ENCODE data around the gene EBP. TPM values are rescaled to one million over a fixed set of nuclear protein-coding genes. Genes with fewer than 3 reads are reported as not detected.
"Not testable (repeated sequence)": the region's sequence is repeated elsewhere in the genome, so short reads cannot be mapped to it uniquely, and the experiment has no call there.

Gene EBP
- polyA plus RNA-seq, 3 donors, result 68.3 to 77.3 (median 70.3) TPM

GRCh38 chrX:48520976-48521352 lies 644 bp upstream of the EBP start:
- no peak for DNase-seq (ENCODE audit: low read depth in 3 of 3, low spot score in 2 of 3)

GRCh38 chrX:48522291-48522690 lies 683 bp downstream of the EBP start:
- DNase-seq (ENCODE audit: low read depth in 3 of 3, low spot score in 2 of 3), result no peak

DNA sequence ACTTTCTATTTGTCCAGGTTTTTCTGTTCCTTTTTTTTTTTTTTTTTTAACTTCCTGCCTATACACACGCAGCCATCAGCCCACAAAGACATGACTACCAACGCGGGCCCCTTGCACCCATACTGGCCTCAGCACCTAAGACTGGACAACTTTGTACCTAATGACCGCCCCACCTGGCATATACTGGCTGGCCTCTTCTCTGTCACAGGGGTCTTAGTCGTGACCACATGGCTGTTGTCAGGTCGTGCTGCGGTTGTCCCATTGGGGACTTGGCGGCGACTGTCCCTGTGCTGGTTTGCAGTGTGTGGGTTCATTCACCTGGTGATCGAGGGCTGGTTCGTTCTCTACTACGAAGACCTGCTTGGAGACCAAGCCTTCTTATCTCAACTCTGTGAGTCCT lies 2.1 kb downstream of the EBP start:
- DNase-seq (ENCODE audit: low read depth in 3 of 3, low spot score in 2 of 3), result no peak

GRCh38 chrX:48525853-48526252 lies 4.2 kb downstream of the EBP start:
- DNase-seq (ENCODE audit: low read depth in 3 of 3, low spot score in 2 of 3), result not testable (repeated sequence)

- DNase-seq (ENCODE audit: low read depth in 3 of 3, low spot score in 2 of 3), result no peak
Observed at GRCh38 chrX:48530736-48531135, 9.1 kb downstream of the EBP start.

GRCh38 chrX:48531358-48531959 lies 9.9 kb downstream of the EBP start:
- DNase-seq (ENCODE audit: low read depth in 3 of 3, low spot score in 2 of 3), result no peak

DNA sequence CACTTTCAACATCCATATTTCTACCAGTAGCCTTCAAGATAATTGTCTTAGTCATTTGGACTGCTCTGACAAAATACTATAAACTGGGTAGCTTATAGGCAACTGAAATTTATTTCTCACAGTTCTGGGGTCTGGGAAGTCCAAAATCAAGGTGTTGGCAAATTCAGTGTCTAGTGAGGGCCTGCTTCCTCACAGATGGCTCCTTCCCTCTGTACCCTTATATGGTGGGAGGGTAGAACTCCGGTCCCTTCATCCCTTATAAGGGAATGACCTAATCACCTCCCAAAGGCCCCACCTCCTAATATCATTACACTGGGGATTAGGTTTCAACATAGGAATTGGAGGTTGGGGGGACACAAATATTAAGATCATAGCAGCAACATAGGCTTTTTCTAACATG lies 10.6 kb downstream of the EBP start:
- DNase-seq (ENCODE audit: low read depth in 3 of 3, low spot score in 2 of 3), result no peak

- no peak for DNase-seq (ENCODE audit: low read depth in 3 of 3, low spot score in 2 of 3)
Observed at GRCh38 chrX:48533165-48533564, 11.6 kb downstream of the EBP start.

GRCh38 chrX:48538641-48539344 lies 17.2 kb downstream of the EBP start:
- no peak for DNase-seq (ENCODE audit: low read depth in 3 of 3, low spot score in 2 of 3)

DNA sequence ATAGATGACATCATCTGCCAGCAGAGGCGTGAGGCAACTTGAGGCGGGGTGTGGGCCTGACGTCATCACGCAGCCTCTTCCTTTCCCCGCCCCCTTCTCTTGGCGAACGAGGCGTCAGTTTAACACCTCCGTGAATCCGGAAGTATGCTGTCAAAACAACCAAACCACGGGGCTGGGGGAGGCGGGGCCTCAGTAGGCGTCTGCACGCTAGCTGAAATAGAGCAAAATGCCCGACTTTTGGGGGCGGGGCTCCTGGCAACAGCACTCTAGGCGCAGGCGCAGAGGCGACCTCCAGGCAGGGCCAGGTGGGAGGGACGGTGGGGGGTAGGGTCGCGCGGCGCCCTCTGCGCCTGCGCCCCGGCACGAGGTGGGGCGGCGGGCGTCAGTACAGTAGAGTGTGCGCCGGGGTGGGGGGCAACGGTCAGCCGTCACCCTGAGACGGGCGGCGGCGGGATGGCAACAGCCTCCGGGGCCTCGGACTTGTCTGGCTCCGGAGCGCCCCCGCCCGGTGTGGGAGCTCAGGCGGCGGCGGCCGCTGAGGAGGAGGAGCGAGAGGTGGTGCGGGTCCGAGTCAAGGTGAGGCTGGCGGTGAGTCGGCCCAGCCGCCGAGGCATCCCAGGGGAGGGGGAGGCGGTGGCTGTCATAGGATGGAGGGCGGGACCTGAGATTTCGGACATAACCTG lies 17.9 kb downstream of the EBP start, which contains the start of gene TBC1D25:
TSS of gene TBC1D25 (plus strand) at position 370 of the 683 bp plus-strand sequence. CDS start at position 454, 84 bp downstream.
- peak; percentile 86 for DNase-seq (ENCODE audit: low read depth in 3 of 3, low spot score in 2 of 3)

GRCh38 chrX:48540028-48540375 lies 18.4 kb downstream of the EBP start:
- DNase-seq (ENCODE audit: low read depth in 3 of 3, low spot score in 2 of 3), result peak in 1 of 3 donors; percentile 6

GRCh38 chrX:48540480-48540879 lies 18.9 kb downstream of the EBP start:
- DNase-seq (ENCODE audit: low read depth in 3 of 3, low spot score in 2 of 3), result no peak

DNA sequence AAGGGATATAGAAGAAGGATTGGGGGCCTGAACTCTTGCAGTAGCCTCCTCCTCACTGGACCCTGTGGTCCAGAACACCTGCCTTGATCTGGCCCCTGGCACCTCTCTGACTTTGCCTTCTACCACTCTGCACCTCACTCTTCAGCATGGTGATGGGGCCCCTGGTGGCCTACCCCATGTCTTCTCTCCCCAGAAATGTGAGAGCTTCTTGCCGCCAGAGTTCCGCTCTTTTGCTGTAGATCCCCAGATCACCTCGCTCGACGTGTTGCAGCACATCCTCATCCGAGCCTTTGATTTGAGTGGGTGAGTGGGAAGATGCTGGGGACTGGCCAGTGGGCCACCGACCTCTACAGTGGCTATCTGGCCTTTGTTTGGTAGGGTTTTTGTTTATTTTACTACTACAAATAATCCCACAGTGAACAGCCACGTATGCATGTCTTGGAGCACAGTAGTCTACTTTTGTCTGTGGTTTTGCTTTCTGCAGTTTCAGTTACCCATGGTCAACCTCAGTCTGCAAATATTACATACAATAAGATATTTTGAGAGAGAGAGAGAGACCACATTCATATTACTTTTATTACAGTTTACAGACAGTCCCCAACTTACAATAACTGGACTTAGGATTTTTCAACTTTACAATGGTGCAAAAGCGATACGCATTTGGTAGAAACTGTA lies 19.7 kb downstream of the EBP start:
- no peak for DNase-seq (ENCODE audit: low read depth in 3 of 3, low spot score in 2 of 3)

DNA sequence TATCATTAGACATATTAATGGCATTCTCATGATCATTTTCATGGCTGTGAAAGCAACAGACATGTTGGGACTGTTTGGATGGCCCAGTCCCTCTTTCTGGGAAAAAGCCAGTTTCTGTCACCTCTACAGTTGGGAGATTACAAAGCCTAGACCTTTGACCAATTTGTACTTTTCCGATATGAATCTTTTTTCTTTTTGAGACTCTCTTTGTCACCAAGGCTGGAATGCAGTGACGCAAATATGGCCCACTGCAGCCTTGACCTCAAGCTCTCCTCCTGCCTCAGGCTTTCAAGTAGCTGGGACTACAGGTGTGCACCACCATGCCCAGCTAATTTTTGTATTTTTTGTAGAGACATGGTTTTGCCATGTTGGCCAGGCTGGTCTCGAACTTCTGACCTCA lies 27.3 kb downstream of the EBP start:
- no peak for DNase-seq (ENCODE audit: low read depth in 3 of 3, low spot score in 2 of 3)

- not testable (repeated sequence) for DNase-seq (ENCODE audit: low read depth in 3 of 3, low spot score in 2 of 3)
Observed at GRCh38 chrX:48555731-48556325, 34.2 kb downstream of the EBP start.

- DNase-seq (ENCODE audit: low read depth in 3 of 3, low spot score in 2 of 3), result no peak
Observed at GRCh38 chrX:48558271-48558670, 36.7 kb downstream of the EBP start.

GRCh38 chrX:48559636-48560035 lies 38.0 kb downstream of the EBP start:
- DNase-seq (ENCODE audit: low read depth in 3 of 3, low spot score in 2 of 3), result no peak

DNA sequence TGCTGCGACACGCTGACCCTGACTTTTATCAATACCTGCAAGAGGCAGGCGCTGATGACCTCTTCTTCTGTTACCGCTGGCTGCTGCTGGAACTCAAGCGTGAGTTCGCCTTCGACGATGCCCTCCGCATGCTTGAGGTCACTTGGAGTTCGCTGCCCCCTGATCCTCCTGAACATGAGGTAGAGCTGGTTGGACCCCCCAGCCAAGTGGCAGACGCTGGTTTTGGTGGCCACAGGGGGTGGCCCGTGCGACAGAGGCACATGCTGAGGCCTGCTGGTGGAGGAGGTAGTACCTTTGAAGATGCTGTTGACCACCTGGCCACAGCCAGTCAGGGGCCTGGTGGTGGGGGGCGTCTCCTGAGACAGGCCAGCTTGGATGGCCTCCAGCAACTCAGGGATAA lies 38.4 kb downstream of the EBP start:
- no peak for DNase-seq (ENCODE audit: low read depth in 3 of 3, low spot score in 2 of 3)

GRCh38 chrX:48560681-48561080 lies 39.1 kb downstream of the EBP start:
- DNase-seq (ENCODE audit: low read depth in 3 of 3, low spot score in 2 of 3), result no peak

DNA sequence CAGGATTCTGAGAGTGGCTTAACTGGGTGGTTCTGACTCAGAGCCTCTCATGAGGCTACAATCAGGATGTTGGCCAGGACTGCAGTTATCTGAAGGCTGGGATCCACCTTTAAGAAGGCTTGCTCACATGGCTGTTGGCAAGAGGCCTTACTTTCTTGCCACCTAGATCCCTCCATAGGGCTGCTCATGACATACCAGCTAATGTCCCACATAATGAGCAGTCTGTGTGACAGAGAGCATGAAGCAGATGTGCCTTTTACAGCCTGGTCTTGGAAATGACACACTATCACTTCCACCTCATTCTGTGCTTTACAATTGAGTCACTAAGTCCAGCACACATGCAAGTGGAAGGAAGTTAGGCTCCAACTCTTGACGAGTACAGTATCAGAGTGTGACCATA lies 48.4 kb downstream of the EBP start:
- DNase-seq (ENCODE audit: low read depth in 3 of 3, low spot score in 2 of 3), result no peak

GRCh38 chrX:48573690-48574269 lies 52.2 kb downstream of the EBP start:
- DNase-seq (ENCODE audit: low read depth in 3 of 3, low spot score in 2 of 3), result no peak
